Measurements from ENCODE around the gene ARHGEF10L. TPM values are rescaled to one million over a fixed set of nuclear protein-coding genes. Genes with fewer than 3 reads are reported as not detected.

The ARHGEF10L gene
- total RNA-seq, 4 donors from 2014 or later: 72.7 to 177 (median 156) TPM

DNA sequence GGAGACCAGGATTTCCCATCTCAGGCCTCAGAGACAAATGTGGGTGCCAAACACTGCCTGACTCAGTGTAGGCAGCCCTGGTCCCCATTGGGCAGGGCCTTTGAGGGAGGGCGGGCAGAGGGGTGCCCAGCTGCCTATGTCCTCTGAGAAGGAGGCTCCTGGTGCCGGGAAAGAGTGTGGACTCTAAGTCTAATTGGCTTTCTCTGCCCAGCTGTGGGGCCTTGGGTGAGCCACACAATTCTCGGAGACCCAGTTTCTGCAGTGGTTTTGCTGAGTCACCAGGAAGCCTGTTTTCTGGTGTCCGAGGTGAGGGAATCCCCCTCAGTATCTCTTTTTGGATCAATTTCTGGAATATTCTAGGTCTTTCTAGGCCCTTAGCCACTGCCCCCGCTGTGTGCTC, 180.4 kb downstream of the ARHGEF10L start:
- H3K4me3 ChIP-seq: no peak overlapping the region
- no peaks in the 10 kb centered on the region for H3K36me3 ChIP-seq
- H3K9me3 ChIP-seq: no peaks in the 10 kb centered on the region
- no peak for TF ChIP-seq POLR2A (IDR thresholded peaks at IDR 0.05)
- TF ChIP-seq, protein P1, sequence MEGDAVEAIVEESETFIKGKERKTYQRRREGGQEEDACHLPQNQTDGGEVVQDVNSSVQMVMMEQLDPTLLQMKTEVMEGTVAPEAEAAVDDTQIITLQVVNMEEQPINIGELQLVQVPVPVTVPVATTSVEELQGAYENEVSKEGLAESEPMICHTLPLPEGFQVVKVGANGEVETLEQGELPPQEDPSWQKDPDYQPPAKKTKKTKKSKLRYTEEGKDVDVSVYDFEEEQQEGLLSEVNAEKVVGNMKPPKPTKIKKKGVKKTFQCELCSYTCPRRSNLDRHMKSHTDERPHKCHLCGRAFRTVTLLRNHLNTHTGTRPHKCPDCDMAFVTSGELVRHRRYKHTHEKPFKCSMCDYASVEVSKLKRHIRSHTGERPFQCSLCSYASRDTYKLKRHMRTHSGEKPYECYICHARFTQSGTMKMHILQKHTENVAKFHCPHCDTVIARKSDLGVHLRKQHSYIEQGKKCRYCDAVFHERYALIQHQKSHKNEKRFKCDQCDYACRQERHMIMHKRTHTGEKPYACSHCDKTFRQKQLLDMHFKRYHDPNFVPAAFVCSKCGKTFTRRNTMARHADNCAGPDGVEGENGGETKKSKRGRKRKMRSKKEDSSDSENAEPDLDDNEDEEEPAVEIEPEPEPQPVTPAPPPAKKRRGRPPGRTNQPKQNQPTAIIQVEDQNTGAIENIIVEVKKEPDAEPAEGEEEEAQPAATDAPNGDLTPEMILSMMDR (IDR thresholded peaks at IDR 0.05): no peak
- no peaks in the 10 kb centered on the region for H3K4me1 ChIP-seq
- H3K27ac ChIP-seq: no peak overlapping the region
- no peaks in the 10 kb centered on the region for H3K27me3 ChIP-seq
- no peak for DNase-seq

- no peaks in the 10 kb centered on the region for H3K4me1 ChIP-seq
- no peaks in the 10 kb centered on the region for H3K36me3 ChIP-seq
- no peaks in the 10 kb centered on the region for H3K27me3 ChIP-seq
- no peaks in the 10 kb centered on the region for H3K9me3 ChIP-seq
- no peak overlapping the region for H3K4me3 ChIP-seq
- no peak overlapping the region for H3K27ac ChIP-seq
- no peak for DNase-seq
- TF ChIP-seq POLR2A (IDR thresholded peaks at IDR 0.05): no peak
- TF ChIP-seq, protein P1 (IDR thresholded peaks at IDR 0.05): no peak
Measured at GRCh38 chr1:17721444-17721843, 181.9 kb downstream of the ARHGEF10L start.

DNA sequence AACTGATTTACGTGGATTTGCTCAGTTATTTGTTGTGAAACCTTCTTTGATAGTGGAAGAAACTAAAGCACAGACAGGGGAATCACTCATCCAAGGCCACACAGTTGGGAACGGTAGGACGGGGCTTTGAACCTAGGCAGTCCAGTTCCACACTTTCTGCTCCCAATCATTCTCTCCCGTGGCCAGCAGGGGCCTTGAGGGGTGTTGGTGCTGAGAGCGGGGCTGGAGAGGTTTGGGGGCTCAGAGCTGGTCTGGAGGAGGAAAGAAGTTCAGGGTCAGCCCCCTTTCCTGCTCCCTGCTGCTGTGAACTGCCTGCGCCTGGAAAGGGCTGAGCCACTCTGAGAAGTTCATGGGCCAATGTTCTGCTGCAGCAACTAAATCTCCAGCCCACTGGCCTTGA, 184.2 kb downstream of the ARHGEF10L start:
- no peak overlapping the region for H3K4me3 ChIP-seq
- no peaks in the 10 kb centered on the region for H3K4me1 ChIP-seq
- no peak for DNase-seq
- H3K36me3 ChIP-seq: no peaks in the 10 kb centered on the region
- TF ChIP-seq POLR2A (IDR thresholded peaks at IDR 0.05): no peak
- TF ChIP-seq, protein P1 (IDR thresholded peaks at IDR 0.05): no peak
- no peaks in the 10 kb centered on the region for H3K27me3 ChIP-seq
- no peak overlapping the region for H3K27ac ChIP-seq
- no peaks in the 10 kb centered on the region for H3K9me3 ChIP-seq

DNA sequence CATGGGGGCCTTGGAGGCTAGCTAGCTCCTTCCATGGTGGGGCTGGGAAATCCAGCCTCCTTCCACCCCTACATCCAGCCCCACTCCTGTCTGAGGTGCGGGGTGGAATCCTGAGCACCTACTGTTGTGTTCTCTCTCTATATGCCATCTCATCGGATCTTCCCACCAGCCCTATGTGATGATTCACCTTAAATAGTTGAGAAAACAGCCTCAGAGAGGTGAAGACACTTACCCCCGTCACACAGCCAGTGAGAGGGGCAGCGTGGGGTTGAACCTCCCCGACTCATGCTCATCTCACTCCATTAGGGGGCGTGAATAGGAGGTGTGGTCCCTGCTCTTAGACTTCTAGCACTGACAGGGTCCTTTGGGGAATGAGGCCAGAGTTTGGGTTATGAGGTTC, 184.7 kb downstream of the ARHGEF10L start:
- Histone ChIP-seq H3K9me3 (no peaks in the 10 kb centered on the region), H3K27me3 (no peaks in the 10 kb centered on the region), H3K27ac (no peak overlapping the region), H3K36me3 (no peaks in the 10 kb centered on the region), H3K4me1 (no peaks in the 10 kb centered on the region), H3K4me3 (no peak overlapping the region)
- TF ChIP-seq, protein P1 (IDR thresholded peaks at IDR 0.05): no peak
- no peak for TF ChIP-seq POLR2A (IDR thresholded peaks at IDR 0.05)
- no peak for DNase-seq

- no peak overlapping the region for H3K27ac ChIP-seq
- H3K4me3 ChIP-seq: no peak overlapping the region
- no peaks in the 10 kb centered on the region for H3K9me3 ChIP-seq
- no peaks in the 10 kb centered on the region for H3K27me3 ChIP-seq
- no peaks in the 10 kb centered on the region for H3K36me3 ChIP-seq
- H3K4me1 ChIP-seq: no peaks in the 10 kb centered on the region
- TF ChIP-seq, protein P1 (IDR thresholded peaks at IDR 0.05): no peak
- TF ChIP-seq POLR2A (IDR thresholded peaks at IDR 0.05): no peak
- DNase-seq: no peak
Measured at GRCh38 chr1:17725084-17725719, 185.7 kb downstream of the ARHGEF10L start.

All from Peyer's patch (tissue), 4 donors.